Measurements from ENCODE around the gene MBD3L5. TPM values are rescaled to one million over a fixed set of nuclear protein-coding genes. Genes with fewer than 3 reads are reported as not detected.
"Not testable (repeated sequence)": the region's sequence is repeated elsewhere in the genome, so short reads cannot be mapped to it uniquely, and the experiment has no call there.

Gene MBD3L5
- total RNA-seq, 4 donors from 2014 or later, result not detected

- no peak overlapping the region for H3K4me3 ChIP-seq
- H3K27ac ChIP-seq, result no peak overlapping the region
- 71 to 78% methylated on average over 3 to 4 of the region's 6 CpGs for WGBS, 2 donors (ENCODE audit: low coverage in 1 of 2)
- peaks cover 0 to 11% (median 0%) of the 10 kb centered on the region in 3 donors for H3K9me3 ChIP-seq
- ATAC-seq, result no peak
- H3K36me3 ChIP-seq, result no peaks in the 10 kb centered on the region
- H3K27me3 ChIP-seq, result peaks cover 11% of the 10 kb centered on the region
- H3K4me1 ChIP-seq, result no peaks in the 10 kb centered on the region
- TF ChIP-seq POLR2A (IDR thresholded peaks at IDR 0.05) (no peak), POLR2AphosphoS5 (IDR thresholded peaks at IDR 0.05) (no peak), CTCF (IDR thresholded peaks at IDR 0.05) (no peak), EP300 (IDR thresholded peaks at IDR 0.05) (no peak)
These were observed 11.6 kb upstream of the MBD3L5 start for GRCh38 chr19:7018828-7019227.

GRCh38 chr19:7021331-7021730 lies 9.0 kb upstream of the MBD3L5 start, which contains the start of gene MBD3L2B:
MBD3L2B (minus strand) TSS chr19:7021431; CDS start chr19:7021397, 34 bp downstream.
- WGBS, 2 donors (ENCODE audit: low coverage in 1 of 2), result no CpG with 5 or more reads among the region's 6 CpGs
- H3K9me3 ChIP-seq, H3K4me3 ChIP-seq, ATAC-seq, H3K27ac ChIP-seq, H3K36me3 ChIP-seq, H3K4me1 ChIP-seq: not testable (repeated sequence)
- peaks cover 11% of the 10 kb centered on the region for H3K27me3 ChIP-seq

GRCh38 chr19:7028790-7029189 lies 1.6 kb upstream of the MBD3L5 start:
- H3K27me3 ChIP-seq, H3K4me3 ChIP-seq, H3K36me3 ChIP-seq, H3K9me3 ChIP-seq, H3K4me1 ChIP-seq, H3K27ac ChIP-seq, ATAC-seq: not testable (repeated sequence)
- WGBS, 2 donors (ENCODE audit: low coverage in 1 of 2), result no CpG with 5 or more reads among the region's 1 CpG

- H3K27me3 ChIP-seq, H3K4me3 ChIP-seq, ATAC-seq, H3K27ac ChIP-seq, H3K4me1 ChIP-seq, H3K9me3 ChIP-seq, H3K36me3 ChIP-seq: not testable (repeated sequence)
- WGBS, 2 donors (ENCODE audit: low coverage in 1 of 2), result no CpG with 5 or more reads among the region's 9 CpGs
These were observed 9.7 kb downstream of the MBD3L5 start, which contains the start of gene MBD3L4 for GRCh38 chr19:7040079-7040478. MBD3L4 (minus strand) TSS chr19:7040179; CDS start chr19:7040144, 35 bp downstream.

- not testable (repeated sequence) for ATAC-seq, H3K4me3 ChIP-seq, H3K27me3 ChIP-seq, H3K36me3 ChIP-seq, H3K9me3 ChIP-seq, H3K27ac ChIP-seq, H3K4me1 ChIP-seq
- no CpG with 5 or more reads among the region's 2 CpGs for WGBS, 2 donors (ENCODE audit: low coverage in 1 of 2)
These were observed 11.2 kb downstream of the MBD3L5 start for GRCh38 chr19:7041563-7041962.

GRCh38 chr19:7049021-7049420 lies 18.6 kb downstream of the MBD3L5 start, which contains the start of gene MBD3L2:
MBD3L2 (plus strand) TSS chr19:7049321; CDS start chr19:7049374, 53 bp downstream.
- not testable (repeated sequence) for H3K9me3 ChIP-seq, H3K36me3 ChIP-seq, H3K4me3 ChIP-seq, H3K27me3 ChIP-seq, H3K27ac ChIP-seq, ATAC-seq, H3K4me1 ChIP-seq
- no CpG with 5 or more reads among the region's 7 CpGs for WGBS, 2 donors (ENCODE audit: low coverage in 1 of 2)

GRCh38 chr19:7051421-7051820 lies 21.0 kb downstream of the MBD3L5 start:
- no CpG with 5 or more reads among the region's 5 CpGs for WGBS, 2 donors (ENCODE audit: low coverage in 1 of 2)

GRCh38 chr19:7052896-7053295 lies 22.5 kb downstream of the MBD3L5 start:
- not testable (repeated sequence) for H3K27me3 ChIP-seq, ATAC-seq, H3K4me1 ChIP-seq, H3K36me3 ChIP-seq, H3K9me3 ChIP-seq, H3K27ac ChIP-seq, H3K4me3 ChIP-seq
- 93 to 95% methylated on average over 7 of the region's 7 CpGs for WGBS, 2 donors (ENCODE audit: low coverage in 1 of 2)

More at GRCh38 chr19:7051421-7051820, 21.0 kb downstream of the MBD3L5 start:
- not testable (repeated sequence) for H3K27ac ChIP-seq, ATAC-seq, H3K4me3 ChIP-seq, H3K27me3 ChIP-seq, H3K9me3 ChIP-seq, H3K4me1 ChIP-seq, H3K36me3 ChIP-seq

GRCh38 chr19:7054635-7055368 lies 24.4 kb downstream of the MBD3L5 start:
- H3K36me3 ChIP-seq, H3K27me3 ChIP-seq, H3K27ac ChIP-seq, ATAC-seq, H3K4me3 ChIP-seq, H3K9me3 ChIP-seq, H3K4me1 ChIP-seq: not testable (repeated sequence)
- 86 to 94% methylated on average over 5 to 11 of the region's 14 CpGs for WGBS, 2 donors (ENCODE audit: low coverage in 1 of 2)

GRCh38 chr19:7055679-7056078 lies 25.3 kb downstream of the MBD3L5 start:
- H3K9me3 ChIP-seq, H3K4me3 ChIP-seq, H3K4me1 ChIP-seq, H3K36me3 ChIP-seq, ATAC-seq, H3K27me3 ChIP-seq, H3K27ac ChIP-seq: not testable (repeated sequence)
- 73 to 89% methylated on average over 2 to 5 of the region's 14 CpGs for WGBS, 2 donors (ENCODE audit: low coverage in 1 of 2)

GRCh38 chr19:7056371-7056770 lies 26.0 kb downstream of the MBD3L5 start:
- not testable (repeated sequence) for H3K4me3 ChIP-seq, H3K4me1 ChIP-seq, H3K36me3 ChIP-seq, H3K9me3 ChIP-seq, ATAC-seq, H3K27me3 ChIP-seq, H3K27ac ChIP-seq
- WGBS, 2 donors (ENCODE audit: low coverage in 1 of 2), result no CpG with 5 or more reads among the region's 16 CpGs

- WGBS, 2 donors (ENCODE audit: low coverage in 1 of 2), result no CpG with 5 or more reads among the region's 8 CpGs
- not testable (repeated sequence) for H3K4me1 ChIP-seq, H3K27me3 ChIP-seq, H3K27ac ChIP-seq, H3K4me3 ChIP-seq, H3K9me3 ChIP-seq, ATAC-seq, H3K36me3 ChIP-seq
These were observed 28.2 kb downstream of the MBD3L5 start, which contains the start of gene MBD3L3 for GRCh38 chr19:7058576-7058975. MBD3L3 (minus strand) TSS chr19:7058676; CDS start chr19:7058605, 71 bp downstream.
